ENCODE data around the gene MEGF9. TPM values are rescaled to one million over a fixed set of nuclear protein-coding genes. Genes with fewer than 3 reads are reported as not detected.

Gene MEGF9
- polyA plus RNA-seq, 1 of the 3 experiments (the other 2 are of a cell fraction), result 1.8 TPM

DNA sequence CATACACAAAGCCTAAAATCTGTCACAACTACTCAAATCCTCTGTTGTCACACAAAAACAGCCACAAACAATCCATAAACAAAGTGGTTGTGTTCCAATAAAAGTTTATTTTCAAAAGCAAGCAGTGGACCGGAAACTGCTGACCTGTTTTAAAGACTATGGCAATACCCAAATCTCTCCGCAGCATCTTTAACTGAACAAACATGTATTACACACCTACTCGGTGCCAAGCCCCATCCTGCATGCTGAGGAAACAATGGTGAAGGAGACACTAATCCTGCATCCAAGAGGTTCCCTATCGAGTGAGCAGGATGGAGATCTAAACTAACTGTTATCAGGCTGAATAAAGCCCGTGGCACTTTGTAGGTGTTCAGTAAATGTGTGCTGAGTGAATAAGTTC is 145.5 kb downstream of the MEGF9 start:
- H3K4me3 ChIP-seq (ENCODE audit: low read depth in 2 of 2, low read length in 1 of 2), result no peak overlapping the region
- ChIA-PET POLR2A (no interaction called here), CTCF (no interaction called here)
- H3K9me3 ChIP-seq, result no peaks in the 10 kb centered on the region
- H3K9me2 ChIP-seq, result no peaks in the 10 kb centered on the region
- no peak overlapping the region for H3K4me2 ChIP-seq
- peaks cover 0 to 14% of the 10 kb centered on the region in 2 experiments; a peak in 2 of 4 replicates for H3K4me1 ChIP-seq (ENCODE audit: control insufficient read depth in 1 of 2, insufficient read depth in 2 of 2, low read depth in 1 of 2, low read length in 1 of 2)
- H3F3A ChIP-seq (replicated peaks; ENCODE audit: insufficient read depth), result peaks cover 3% of the 10 kb centered on the region
- no peak for DNase-seq
- WGBS (ENCODE audit: low lambda C conversion rate), result 97% methylated on average over 5 of the region's 5 CpGs
- H3K9ac ChIP-seq, result no peak overlapping the region
- H3K27ac ChIP-seq (ENCODE audit: low read depth in 2 of 2, low read length in 1 of 2), result no peak overlapping the region
- no peak overlapping the region for H2AFZ ChIP-seq (ENCODE audit: low read depth)
- no peaks in the 10 kb centered on the region for H3K27me3 ChIP-seq (ENCODE audit: insufficient read depth)
- peaks cover 35 to 53% of the 10 kb centered on the region in 2 experiments for H3K36me3 ChIP-seq (replicated peaks in 1 of 2; ENCODE audit: control insufficient read depth in 1 of 2, insufficient read depth in 2 of 2, low read length in 1 of 2)
- TF ChIP-seq, protein P1, sequence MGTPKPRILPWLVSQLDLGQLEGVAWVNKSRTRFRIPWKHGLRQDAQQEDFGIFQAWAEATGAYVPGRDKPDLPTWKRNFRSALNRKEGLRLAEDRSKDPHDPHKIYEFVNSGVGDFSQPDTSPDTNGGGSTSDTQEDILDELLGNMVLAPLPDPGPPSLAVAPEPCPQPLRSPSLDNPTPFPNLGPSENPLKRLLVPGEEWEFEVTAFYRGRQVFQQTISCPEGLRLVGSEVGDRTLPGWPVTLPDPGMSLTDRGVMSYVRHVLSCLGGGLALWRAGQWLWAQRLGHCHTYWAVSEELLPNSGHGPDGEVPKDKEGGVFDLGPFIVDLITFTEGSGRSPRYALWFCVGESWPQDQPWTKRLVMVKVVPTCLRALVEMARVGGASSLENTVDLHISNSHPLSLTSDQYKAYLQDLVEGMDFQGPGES (IDR thresholded peaks at IDR 0.05; ENCODE audit: low read depth, low read length), result no peak
- no peak for TF ChIP-seq SIN3A (IDR thresholded peaks at IDR 0.05; ENCODE audit: borderline replicate concordance, low read depth, low read length)
- TF ChIP-seq MEF2A (IDR thresholded peaks at IDR 0.05; ENCODE audit: borderline replicate concordance, low read depth), result no peak
- no peak for TF ChIP-seq ELF1 (IDR thresholded peaks at IDR 0.05)
- no peak for TF ChIP-seq USF2 (IDR thresholded peaks at IDR 0.05; ENCODE audit: borderline replicate concordance, low read depth, low read length)
- no peak for TF ChIP-seq POLR2AphosphoS5 (IDR thresholded peaks at IDR 0.05; ENCODE audit: low read depth, low read length)
- TF ChIP-seq RCOR1 (IDR thresholded peaks at IDR 0.05; ENCODE audit: low read length), result no peak
- TF ChIP-seq FOXM1 (IDR thresholded peaks at IDR 0.05; ENCODE audit: low read depth), result no peak
- no peak for TF ChIP-seq JUND (IDR thresholded peaks at IDR 0.05)
- no peak for TF ChIP-seq FOXJ3 (CRISPR knock-in tag; IDR thresholded peaks at IDR 0.05)
- TF ChIP-seq RAD21 (IDR thresholded peaks at IDR 0.05; ENCODE audit: low read length), result no peak
- no peak for TF ChIP-seq YY1 (IDR thresholded peaks at IDR 0.05; ENCODE audit: low read depth)
- no peak for TF ChIP-seq SMC3 (IDR thresholded peaks at IDR 0.05; ENCODE audit: low read depth, low read length)
- peaks cover 40% of the 10 kb centered on the region for H3K79me2 ChIP-seq (ENCODE audit: insufficient read depth)
- peaks cover 6% of the 10 kb centered on the region; the same call in 1 of the 2 replicates for H4K20me1 ChIP-seq (ENCODE audit: insufficient read depth)

DNA sequence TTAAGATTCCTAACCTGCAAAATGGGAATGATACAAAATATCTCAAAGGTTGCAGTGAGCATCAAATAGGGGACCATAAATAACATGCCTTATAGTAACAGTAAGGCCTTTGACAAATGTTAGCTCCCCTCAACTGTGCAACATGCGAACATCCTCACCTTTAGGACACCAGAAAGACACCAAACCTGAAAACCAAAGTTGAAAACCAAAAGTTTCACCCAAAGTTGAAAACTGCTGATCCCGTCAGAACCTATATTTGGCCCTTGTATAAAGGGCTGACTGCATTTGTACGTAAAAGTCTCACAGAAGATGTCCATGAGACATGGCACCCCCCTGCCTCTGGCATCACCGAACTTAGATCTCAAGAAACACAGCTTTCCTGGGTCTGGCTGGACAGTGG is 146.4 kb downstream of the MEGF9 start:
- Histone ChIP-seq H3K4me1 (ENCODE audit: control insufficient read depth in 1 of 2, insufficient read depth in 2 of 2, low read depth in 1 of 2, low read length in 1 of 2) (peaks cover 0 to 12% of the 10 kb centered on the region in 2 experiments; a peak in 2 of 4 replicates), H2AFZ (ENCODE audit: low read depth) (no peak overlapping the region), H3F3A (replicated peaks; ENCODE audit: insufficient read depth) (peaks cover 3% of the 10 kb centered on the region), H3K27me3 (ENCODE audit: insufficient read depth) (no peaks in the 10 kb centered on the region), H4K20me1 (ENCODE audit: insufficient read depth) (peaks cover 3% of the 10 kb centered on the region; the same call in 1 of the 2 replicates), H3K27ac (ENCODE audit: low read depth in 2 of 2, low read length in 1 of 2) (no peak overlapping the region), H3K9me2 (no peaks in the 10 kb centered on the region), H3K4me3 (ENCODE audit: low read depth in 2 of 2, low read length in 1 of 2) (no peak overlapping the region), H3K9me3 (no peaks in the 10 kb centered on the region), H3K4me2 (no peak overlapping the region), H3K79me2 (ENCODE audit: insufficient read depth) (peaks cover 40% of the 10 kb centered on the region), H3K9ac (no peak overlapping the region), H3K36me3 (replicated peaks in 1 of 2; ENCODE audit: control insufficient read depth in 1 of 2, insufficient read depth in 2 of 2, low read length in 1 of 2) (peaks cover 35 to 61% of the 10 kb centered on the region in 2 experiments)
- ChIA-PET POLR2A (no interaction called here), CTCF (no interaction called here)
- 90% methylated on average over 4 of the region's 4 CpGs for WGBS (ENCODE audit: low lambda C conversion rate)
- DNase-seq, result no peak
- TF ChIP-seq SMC3 (IDR thresholded peaks at IDR 0.05; ENCODE audit: low read depth, low read length) (no peak), NFIC (IDR thresholded peaks at IDR 0.05; ENCODE audit: borderline replicate concordance) (no peak), FOXM1 (IDR thresholded peaks at IDR 0.05; ENCODE audit: low read depth) (no peak), SIN3A (IDR thresholded peaks at IDR 0.05; ENCODE audit: borderline replicate concordance, low read depth, low read length) (no peak), POLR2AphosphoS5 (IDR thresholded peaks at IDR 0.05; ENCODE audit: low read depth, low read length) (no peak), CTCF (IDR thresholded peaks at IDR 0.05) (no peak), EP300 (IDR thresholded peaks at IDR 0.05; ENCODE audit: borderline replicate concordance in 1 of 2, low read depth in 1 of 2, low read length in 1 of 2) (no peak), GATA2 (CRISPR knock-in tag; IDR thresholded peaks at IDR 0.05) (no peak), ELF1 (IDR thresholded peaks at IDR 0.05) (no peak), FOSL2 (IDR thresholded peaks at IDR 0.05; ENCODE audit: borderline replicate concordance, low read depth) (no peak), TCF12 (IDR thresholded peaks at IDR 0.05) (no peak), RCOR1 (IDR thresholded peaks at IDR 0.05; ENCODE audit: low read length) (no peak), RAD21 (IDR thresholded peaks at IDR 0.05; ENCODE audit: low read length) (no peak), NRF1 (IDR thresholded peaks at IDR 0.05; ENCODE audit: low read depth, low read length) (no peak), TAF1 (IDR thresholded peaks at IDR 0.05; ENCODE audit: borderline replicate concordance, low read depth, low read length) (no peak), USF1 (IDR thresholded peaks at IDR 0.05; ENCODE audit: borderline replicate concordance, low read depth) (no peak)
- TF ChIP-seq, protein P2, sequence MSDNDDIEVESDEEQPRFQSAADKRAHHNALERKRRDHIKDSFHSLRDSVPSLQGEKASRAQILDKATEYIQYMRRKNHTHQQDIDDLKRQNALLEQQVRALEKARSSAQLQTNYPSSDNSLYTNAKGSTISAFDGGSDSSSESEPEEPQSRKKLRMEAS (IDR thresholded peaks at IDR 0.05; ENCODE audit: low read depth), result no peak
- TF ChIP-seq, protein P1 (IDR thresholded peaks at IDR 0.05; ENCODE audit: low read depth, low read length), result no peak

Measured in SK-N-SH (cell line).